ENCODE measurements around the gene SLC16A8.

Gene SLC16A8

GRCh38 chr22:38110863-38111852 lies 27.2 kb upstream of the SLC16A8 start:
- no peak for DNase-seq

DNA sequence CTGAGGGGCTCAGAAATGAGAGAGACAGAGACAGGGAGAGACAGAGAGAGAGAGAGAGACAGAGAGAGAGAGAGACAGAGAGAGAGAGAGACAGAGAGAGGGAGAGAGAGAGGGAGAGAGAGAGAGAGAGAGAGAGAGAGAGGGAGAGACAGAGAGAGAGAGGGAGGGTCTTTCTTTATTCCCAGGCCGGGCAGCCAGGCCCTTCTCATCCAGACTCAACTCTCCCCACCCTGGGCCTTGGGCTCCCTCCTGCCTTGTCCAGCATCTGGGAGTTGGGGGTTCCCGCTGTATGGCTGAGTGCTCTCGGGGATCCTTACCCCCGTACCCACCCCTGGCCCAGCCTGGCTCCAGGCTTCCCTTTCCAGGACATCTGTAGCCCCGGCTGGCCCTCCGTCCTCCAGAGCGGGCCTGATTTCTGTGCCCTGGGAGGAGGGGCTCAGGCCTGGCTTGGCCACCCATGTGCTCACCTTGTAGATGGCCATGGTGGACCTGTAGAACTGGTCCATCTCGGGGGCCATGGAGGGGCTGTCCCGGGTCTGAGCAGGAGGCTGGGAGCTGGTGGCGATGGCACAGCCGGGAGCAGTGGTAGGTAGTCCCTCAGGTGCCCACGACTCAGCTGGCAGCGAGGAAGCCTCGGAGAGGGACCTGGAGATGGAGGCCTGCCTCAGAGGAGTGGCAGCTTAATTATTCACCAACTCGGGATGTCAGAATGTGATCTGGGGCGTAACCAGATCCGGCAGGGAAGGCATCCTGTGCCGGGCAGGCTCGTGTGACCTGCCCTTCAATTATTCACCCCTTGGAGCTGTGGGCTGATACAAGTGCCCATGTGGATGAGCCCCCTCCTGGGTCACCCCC lies 26.3 kb upstream of the SLC16A8 start, which contains the start of gene BAIAP2L2:
Gene BAIAP2L2, minus strand, starts transcription at position 677 of the 855 bp plus-strand sequence. Its CDS starts 159 bp downstream, at position 518.
- DNase-seq = no peak

DNA sequence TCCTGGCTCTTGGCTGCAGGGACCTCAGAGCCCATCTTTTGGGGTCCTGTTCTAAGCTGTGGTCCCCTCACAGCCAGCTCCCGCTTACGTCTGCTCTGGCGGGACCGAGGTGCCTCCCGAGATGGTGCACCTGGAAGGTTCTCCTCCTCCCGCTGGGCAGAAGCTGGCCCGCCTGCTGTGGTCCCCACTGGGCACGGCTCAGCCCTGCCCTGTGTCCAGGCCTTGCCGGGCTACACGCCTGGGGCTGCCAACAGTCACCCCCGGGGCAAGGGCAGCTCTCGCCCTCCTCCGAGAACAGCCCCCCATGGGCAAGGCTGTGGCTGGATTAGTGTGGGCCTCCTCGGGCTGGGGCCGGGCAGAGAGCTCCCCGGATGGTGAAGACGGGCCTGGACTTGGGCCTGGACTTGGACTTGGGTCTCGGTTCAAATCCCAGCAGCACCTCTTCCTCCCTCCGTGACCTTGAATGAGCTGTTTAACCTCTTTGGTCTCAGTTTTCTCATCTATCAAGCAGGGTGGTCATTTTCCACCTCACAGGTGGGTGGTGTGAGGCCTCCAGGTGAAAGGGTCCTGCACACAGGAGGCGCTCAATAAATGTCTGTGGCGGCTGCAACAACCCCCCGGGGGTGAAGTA lies 25.5 kb upstream of the SLC16A8 start:
- DNase-seq = no peak

- no peak for DNase-seq
These were observed 24.8 kb upstream of the SLC16A8 start for GRCh38 chr22:38108561-38109319.

GRCh38 chr22:38107692-38108515 lies 23.9 kb upstream of the SLC16A8 start:
- DNase-seq = no peak

- no peak for DNase-seq
These were observed 23.0 kb upstream of the SLC16A8 start for GRCh38 chr22:38106814-38107578.

- DNase-seq = no peak
These were observed 20.1 kb upstream of the SLC16A8 start for GRCh38 chr22:38104084-38104483.

GRCh38 chr22:38103641-38104040 lies 19.7 kb upstream of the SLC16A8 start:
- DNase-seq = no peak

DNA sequence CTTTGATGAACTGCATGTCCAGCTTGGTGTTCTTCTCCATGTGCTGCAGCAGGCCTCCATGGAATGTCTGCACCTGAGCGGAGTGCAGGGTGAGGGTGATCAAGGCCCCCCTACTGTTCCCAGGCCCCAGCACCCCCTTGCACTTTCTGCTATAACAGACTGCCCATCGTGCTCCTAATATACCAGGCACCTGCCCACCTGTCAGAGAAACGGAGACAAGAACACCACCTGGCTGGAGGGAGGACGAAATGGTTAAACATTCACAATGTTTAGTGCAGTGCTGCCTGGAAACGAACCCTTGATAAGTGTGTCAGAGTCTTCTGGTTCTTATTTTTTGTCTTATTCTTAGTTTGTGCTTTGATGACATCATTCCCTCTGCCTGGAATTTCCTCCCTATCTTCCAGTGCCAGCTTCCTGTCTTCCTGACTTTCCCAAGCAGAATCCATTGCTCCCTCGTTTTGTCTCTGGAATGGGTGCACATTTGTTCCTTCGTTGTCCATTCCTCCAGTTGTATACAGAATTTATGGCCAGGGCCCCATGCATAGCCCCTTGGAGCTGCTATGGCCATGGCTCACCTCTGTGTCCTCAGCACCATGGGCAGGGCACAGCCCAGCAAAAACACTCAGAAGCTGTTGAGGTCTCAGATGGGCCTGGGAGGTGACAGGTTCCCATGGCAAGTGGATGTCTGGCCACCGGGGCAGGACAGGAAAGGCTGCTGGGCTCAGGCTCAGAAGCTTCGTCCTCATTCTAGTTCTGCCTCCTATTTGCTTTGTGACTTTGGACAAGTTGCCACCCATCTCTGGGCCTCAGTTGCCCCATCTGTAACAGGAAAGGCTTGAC lies 14.6 kb upstream of the SLC16A8 start:
- no peak for DNase-seq

DNA sequence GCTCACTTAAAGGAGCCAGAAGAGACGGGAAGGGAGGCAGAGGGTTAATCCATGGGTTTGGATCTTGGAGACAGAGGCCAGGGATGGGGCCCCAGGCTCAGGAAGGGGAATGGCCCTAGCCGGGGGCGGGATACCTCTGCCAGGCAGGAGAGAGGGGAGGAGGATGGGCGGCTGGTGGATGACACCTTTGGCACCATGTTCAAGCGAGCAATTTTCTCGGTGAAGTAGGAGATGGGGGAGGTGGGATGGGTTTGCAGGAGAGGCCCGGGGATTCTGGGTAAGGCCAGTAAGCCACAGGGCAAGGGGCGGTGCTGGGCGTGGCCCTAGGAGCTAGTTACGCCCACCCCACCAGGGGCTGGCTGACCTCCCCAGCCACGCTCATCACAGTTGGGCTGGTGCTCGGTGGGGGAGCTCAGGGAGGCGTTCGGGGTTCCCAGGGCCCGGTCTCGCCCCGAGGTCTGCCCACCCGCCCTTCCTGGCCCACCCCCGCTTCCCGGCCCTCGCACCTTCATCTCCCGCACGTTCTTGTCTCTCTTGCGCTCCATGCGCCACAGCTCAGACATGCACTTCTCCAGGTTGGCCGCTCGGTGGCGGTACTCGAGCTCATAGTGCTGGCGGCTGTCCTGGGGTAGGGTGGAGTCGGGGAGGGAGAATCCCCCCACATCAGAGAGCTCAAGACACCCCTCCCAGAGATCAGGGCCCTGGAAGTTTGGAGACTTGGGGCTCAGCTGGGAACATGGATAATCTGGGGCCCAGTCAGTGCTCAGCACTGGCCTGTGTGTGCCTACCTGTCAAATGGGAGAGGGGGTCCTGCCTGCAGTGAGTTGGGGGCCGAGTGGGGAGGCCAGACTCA lies 13.8 kb upstream of the SLC16A8 start:
- DNase-seq = no peak

DNA sequence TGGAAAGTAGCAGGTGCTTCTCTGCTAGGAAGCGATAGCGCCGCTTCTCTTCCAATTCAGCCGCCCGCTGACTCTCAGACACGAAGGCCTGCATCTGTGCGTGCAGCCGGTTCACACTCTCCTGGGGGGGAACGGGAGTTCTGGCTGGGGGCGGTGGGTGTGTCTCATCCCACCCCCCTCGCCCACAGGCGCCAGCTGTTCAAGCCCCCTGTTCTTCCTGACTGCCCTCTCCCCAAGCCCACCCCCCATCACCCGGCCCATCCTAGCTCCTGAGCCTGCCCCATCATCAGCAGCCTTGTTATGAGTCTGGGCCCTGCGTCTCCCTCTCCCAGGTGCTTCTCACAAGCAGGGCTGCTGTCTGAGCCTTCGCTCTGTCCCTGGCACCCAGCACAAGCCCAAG lies 13.1 kb upstream of the SLC16A8 start:
- DNase-seq = no peak

DNA sequence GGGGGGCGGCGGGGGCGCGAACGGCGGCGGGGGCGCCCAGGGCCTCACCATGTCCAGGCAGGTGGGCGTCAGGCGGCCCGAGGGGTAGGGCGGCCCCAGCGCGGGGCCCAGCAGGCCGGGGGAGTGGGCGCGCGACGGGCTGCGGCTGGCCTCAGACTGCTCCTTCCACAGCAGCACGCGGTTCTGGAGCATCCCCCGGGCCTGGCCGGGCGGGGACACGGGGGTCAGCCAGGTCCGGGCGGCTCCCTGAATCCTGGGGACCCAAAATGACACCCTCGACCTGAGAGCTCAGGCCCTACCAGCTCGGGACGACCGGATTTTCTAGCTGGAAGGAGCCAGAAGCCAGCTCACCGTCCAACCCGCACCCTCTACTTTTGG lies 5.5 kb upstream of the SLC16A8 start:
- DNase-seq = no peak

- no peak for DNase-seq
These were observed 4.9 kb upstream of the SLC16A8 start for GRCh38 chr22:38088629-38089473.

- no peak for DNase-seq
These were observed 3.9 kb upstream of the SLC16A8 start for GRCh38 chr22:38087855-38088254.

DNA sequence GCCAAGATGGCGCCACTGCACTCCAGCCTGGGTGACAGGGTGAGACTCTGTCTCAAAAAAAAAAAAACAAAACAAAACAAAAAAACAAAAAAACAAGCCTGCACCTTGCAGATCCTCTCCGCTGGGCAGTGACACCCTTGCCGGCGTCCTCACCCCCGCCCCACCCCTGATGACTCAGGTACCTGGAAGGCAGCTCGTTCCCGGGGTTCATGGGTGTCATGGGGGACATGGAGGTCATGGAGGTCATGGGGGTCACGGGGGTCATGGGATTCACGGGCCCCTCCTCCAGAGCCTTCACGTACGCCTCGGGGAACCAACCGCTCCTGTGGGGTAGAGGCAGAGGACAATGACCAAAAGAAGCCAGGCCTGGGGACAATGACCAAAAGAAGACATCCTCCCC lies 3.0 kb upstream of the SLC16A8 start:
- DNase-seq = no peak

- no peak for DNase-seq
These were observed 2.2 kb upstream of the SLC16A8 start for GRCh38 chr22:38086001-38086845.

- DNase-seq = no peak
These were observed 1.5 kb upstream of the SLC16A8 start for GRCh38 chr22:38085501-38085900.

Data from GF-D8 (cell line).